Naive thymus-derived CD4-positive, alpha-beta T cell (primary cell): Measurements from ENCODE around the gene GRAMD1C. TPM values are rescaled to one million over a fixed set of nuclear protein-coding genes. Genes with fewer than 3 reads are reported as not detected.

ENCODE experiments used
- ATAC-seq: fragments of 150-1000 bp; cut with Tn5 transposase; 2 replicates; pipeline ENCODE4 v1.10.0; 2021; ENCODE audit warnings: mild to moderate bottlenecking, moderate library complexity
- CTCF ChIA-PET: fragments of 350-600 bp; sonication (Branson Sonifier 250); formaldehyde crosslinking; loops from one replicate; lab custom pipeline; 2021; ENCODE audit warnings: antibody characterized with exemption; lab: Charles Lee
- POLR2A ChIA-PET: fragments of 350-600 bp; sonication (Branson Sonifier 250); formaldehyde crosslinking; loops from one replicate; lab custom pipeline; 2021; ENCODE audit warnings: antibody characterized with exemption, inconsistent platforms; lab: Charles Lee
- DNase-seq, 9 donors: peaks; one replicate each; pipeline versions ENCODE4 v3.0.0 to v3.0.0-alpha.2; 2020 to 2022; ENCODE audit warnings: mixed read lengths in 1 of 9
- H3K27ac ChIP-seq: one replicate; pipeline ENCODE4 v1.7.0; 2013; ENCODE audit warnings: mild to moderate bottlenecking, low read depth, low read length, moderate library complexity
- H3K27me3 ChIP-seq, 2 donors: one replicate each; pipeline ENCODE4 v1.7.0; 2013; ENCODE audit warnings: low read length in 2 of 2, mild to moderate bottlenecking in 2 of 2, moderate library complexity in 2 of 2; ENCODE audit not compliant: control insufficient read depth in 2 of 2, insufficient read depth in 2 of 2
- H3K36me3 ChIP-seq, 3 experiments: 1 replicate in 2 of 3; 2 replicates in 1 of 3; pipeline ENCODE4 v1.7.0; 2013; ENCODE audit warnings: low read length in 3 of 3, mild to moderate bottlenecking in 3 of 3, moderate library complexity in 1 of 3; ENCODE audit not compliant: insufficient read depth in 3 of 3, control insufficient read depth in 2 of 3
- H3K4me1 ChIP-seq, 2 donors: one replicate each; pipeline ENCODE4 v1.7.0; 2013; ENCODE audit warnings: low read length in 2 of 2, mild to moderate bottlenecking in 2 of 2, moderate library complexity in 1 of 2; ENCODE audit not compliant: control insufficient read depth in 2 of 2, insufficient read depth in 2 of 2
- H3K4me3 ChIP-seq: 2 replicates; pipeline ENCODE4 v1.7.0; 2013; ENCODE audit warnings: mild to moderate bottlenecking, low read length
- H3K9me3 ChIP-seq, 3 experiments: 1 replicate in 2 of 3; 2 replicates in 1 of 3; pipeline ENCODE4 v1.7.0; 2013; ENCODE audit warnings: low read length in 3 of 3; ENCODE audit not compliant: control insufficient read depth in 2 of 3
- H3K27ac Mint-ChIP-seq, 9 donors: one replicate each; pipeline ENCODE4 v1.8.0; 2020 to 2022; ENCODE audit warnings: mixed read lengths in 9 of 9, mild to moderate bottlenecking in 8 of 9, moderate library complexity in 5 of 9, inconsistent platforms in 2 of 9
- H3K27me3 Mint-ChIP-seq, 5 donors: one replicate each; pipeline ENCODE4 v1.8.0; 2021 to 2022; ENCODE audit warnings: mixed read lengths in 5 of 5, mild to moderate bottlenecking in 1 of 5
- H3K36me3 Mint-ChIP-seq, 5 donors: one replicate each; pipeline ENCODE4 v1.8.0; 2020 to 2022; ENCODE audit warnings: mixed read lengths in 5 of 5, mild to moderate bottlenecking in 3 of 5, inconsistent platforms in 1 of 5
- H3K4me1 Mint-ChIP-seq, 7 donors: one replicate each; pipeline ENCODE4 v1.8.0; 2020 to 2022; ENCODE audit warnings: mixed read lengths in 7 of 7, mild to moderate bottlenecking in 3 of 7, inconsistent platforms in 1 of 7
- H3K4me3 Mint-ChIP-seq, 10 donors: one replicate each; pipeline ENCODE4 v1.8.0; 2020 to 2022; ENCODE audit warnings: mild to moderate bottlenecking in 10 of 10, mixed read lengths in 10 of 10, moderate library complexity in 6 of 10, inconsistent platforms in 2 of 10
- H3K9me3 Mint-ChIP-seq, 11 donors: one replicate each; pipeline ENCODE4 v1.8.0; 2020 to 2022; ENCODE audit warnings: mixed read lengths in 11 of 11, mild to moderate bottlenecking in 4 of 11, inconsistent platforms in 1 of 11, moderate library complexity in 1 of 11
- intact Hi-C, 2 donors: fragments of 100-400 bp; cut with micrococcal nuclease; formaldehyde crosslinking; loops; one replicate each; pipeline ENCODE4 v1.15.1; 2023
- polyA plus RNA-seq, 2 donors: library from polyadenylated mRNA; unstranded; fragments of 300-500 nt; fragmentation: Illumina TruSeq; gene quantifications; one replicate each; pipeline ENCODE4 v1.2.3, GENCODE V29; 2021
- total RNA-seq, 6 experiments: library from RNA in 5 of 6; stranded (reverse) in 5 of 6; gene quantifications; 1 replicate in 5 of 6; 2 replicates in 1 of 6; pipeline ENCODE4 v1.2.3 and lab custom pipeline; 2021 to 2026

The GRAMD1C gene
- total and polyA plus RNA-seq, 7 experiments from 2014 or later = 0.13 to 0.54 (median 0.27) TPM; not detected in 2

DNA sequence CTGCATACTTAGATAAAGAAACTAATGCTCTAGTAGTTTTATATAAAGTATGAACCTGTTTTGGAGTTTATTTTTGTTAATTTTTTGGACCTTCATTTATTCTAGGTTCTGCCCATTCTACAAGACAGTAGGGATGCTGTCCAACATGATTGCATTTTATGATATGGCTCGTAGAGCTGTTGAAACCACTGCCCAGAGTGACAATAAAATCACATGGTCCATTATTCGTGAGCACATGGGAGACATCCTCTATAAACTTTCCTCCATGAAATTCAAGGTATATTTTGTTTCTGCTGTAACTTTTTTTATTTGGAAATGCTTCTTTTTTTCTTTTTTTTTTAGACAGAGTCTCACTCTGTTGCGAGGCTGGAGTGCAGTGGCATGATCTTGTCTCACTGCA lies 33.3 kb upstream of the GRAMD1C start:
- H3K36me3 Mint-ChIP-seq = peaks cover 11 to 54% (median 25%) of the 10 kb centered on the region in 5 donors
- DNase-seq (no peak), ATAC-seq (no peak)
- ChIA-PET CTCF (no interaction called here), POLR2A (interaction anchor here (0.6 to 0.7 kb wide), 2 partner anchors 13 to 16 kb away, joined by 3 read pairs; no protein-coding TSS in a partner anchor)
- intact Hi-C loops = no loop called here
- Histone ChIP-seq H3K4me1 (no peaks in the 10 kb centered on the region), H3K36me3 (peaks cover 7 to 37% (median 8%) of the 10 kb centered on the region in 3 experiments), H3K4me3 (no peak overlapping the region), H3K9me3 (no peaks in the 10 kb centered on the region), H3K27me3 (no peaks in the 10 kb centered on the region), H3K27ac (no peak overlapping the region)
- H3K9me3 Mint-ChIP-seq = no peaks in the 10 kb centered on the region
- no peaks in the 10 kb centered on the region for H3K27me3 Mint-ChIP-seq
- H3K4me1 Mint-ChIP-seq = peaks cover 0 to 11% (median 0%) of the 10 kb centered on the region in 7 donors
- no peak overlapping the region for H3K27ac Mint-ChIP-seq
- H3K4me3 Mint-ChIP-seq = no peak overlapping the region

DNA sequence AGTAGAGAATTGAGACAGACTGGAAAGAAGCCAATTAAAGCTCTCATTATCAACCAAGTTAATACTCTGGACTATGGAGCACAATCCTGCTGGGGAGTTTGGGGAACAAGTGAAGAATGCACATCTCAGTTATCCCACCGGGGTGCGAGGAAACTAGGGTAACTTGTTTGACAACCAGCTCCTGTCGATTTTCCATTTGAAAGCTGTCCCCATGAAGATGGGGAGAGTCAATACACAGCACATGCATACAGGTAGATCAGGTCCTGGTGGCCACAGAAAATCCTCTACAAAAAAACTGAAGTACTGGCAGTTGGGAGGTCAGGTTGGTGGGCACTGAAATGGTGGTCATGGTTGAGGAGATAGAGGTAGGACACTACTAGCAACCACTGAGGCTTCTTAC lies 25.7 kb upstream of the GRAMD1C start:
- H3K27me3 Mint-ChIP-seq = no peaks in the 10 kb centered on the region
- ATAC-seq (no peak), DNase-seq (no peak)
- intact Hi-C loops = no loop called here
- POLR2A ChIA-PET = no interaction called here
- Histone ChIP-seq H3K27ac (no peak overlapping the region), H3K36me3 (peaks cover 0 to 3% (median 0%) of the 10 kb centered on the region in 3 experiments), H3K4me1 (no peaks in the 10 kb centered on the region), H3K4me3 (no peak overlapping the region), H3K27me3 (no peaks in the 10 kb centered on the region), H3K9me3 (no peaks in the 10 kb centered on the region)
- H3K27ac Mint-ChIP-seq = no peak overlapping the region
- no peak overlapping the region for H3K4me3 Mint-ChIP-seq
- H3K36me3 Mint-ChIP-seq = peaks cover 0 to 30% (median 11%) of the 10 kb centered on the region in 5 donors
- no peaks in the 10 kb centered on the region for H3K4me1 Mint-ChIP-seq
- no peaks in the 10 kb centered on the region for H3K9me3 Mint-ChIP-seq
- CTCF ChIA-PET = no interaction called here

DNA sequence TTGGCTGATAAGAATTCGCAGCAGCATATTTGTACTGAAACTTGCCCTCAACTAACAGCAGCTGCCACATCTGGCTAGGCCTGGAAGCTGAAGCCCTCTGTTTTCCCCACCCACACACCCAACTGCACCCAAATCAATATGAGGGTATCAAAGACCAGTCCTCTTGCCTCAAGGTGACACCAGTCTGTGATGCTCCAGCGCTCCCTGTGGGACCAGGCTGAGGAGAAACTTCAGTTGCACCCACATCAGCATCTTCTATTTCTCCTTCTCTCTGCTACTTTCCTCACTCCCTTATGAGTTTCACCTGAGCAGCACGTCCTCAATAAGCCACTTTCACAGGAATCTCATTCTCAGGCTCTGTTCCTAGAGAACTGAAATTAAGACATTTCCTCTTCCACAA lies 18.7 kb upstream of the GRAMD1C start:
- H3K4me3 Mint-ChIP-seq = no peak overlapping the region
- Histone ChIP-seq H3K36me3 (no peaks in the 10 kb centered on the region), H3K27me3 (no peaks in the 10 kb centered on the region), H3K4me3 (no peak overlapping the region), H3K4me1 (no peaks in the 10 kb centered on the region), H3K27ac (no peak overlapping the region), H3K9me3 (no peaks in the 10 kb centered on the region)
- intact Hi-C loops = no loop called here
- DNase-seq (no peak), ATAC-seq (no peak)
- H3K27ac Mint-ChIP-seq = no peak overlapping the region
- H3K27me3 Mint-ChIP-seq = no peaks in the 10 kb centered on the region
- POLR2A ChIA-PET = no interaction called here
- peaks cover 0 to 3% (median 0%) of the 10 kb centered on the region in 11 donors for H3K9me3 Mint-ChIP-seq
- H3K4me1 Mint-ChIP-seq = no peaks in the 10 kb centered on the region
- no peaks in the 10 kb centered on the region for H3K36me3 Mint-ChIP-seq
- CTCF ChIA-PET = no interaction called here

DNA sequence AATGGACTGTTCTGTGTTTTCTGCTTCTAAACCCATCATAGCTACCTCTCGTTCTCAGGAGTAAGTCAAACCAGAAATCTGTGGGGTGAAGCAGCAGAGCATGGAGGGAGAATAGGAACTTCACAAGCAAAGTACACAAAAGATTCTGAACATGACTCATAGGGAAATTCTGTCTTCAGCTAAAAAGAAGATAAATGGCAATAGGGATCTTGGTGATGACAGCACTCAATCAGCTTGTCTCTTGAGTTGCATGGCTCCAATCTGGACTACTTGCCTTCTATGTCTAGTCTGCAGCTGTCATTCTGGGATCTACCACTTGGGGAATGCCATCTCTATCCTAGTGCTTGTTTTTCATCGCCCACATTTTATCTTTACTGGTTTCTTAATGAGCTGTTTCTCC lies 13.5 kb upstream of the GRAMD1C start:
- H3K4me3 Mint-ChIP-seq = no peak overlapping the region
- no peak for ATAC-seq

DNA sequence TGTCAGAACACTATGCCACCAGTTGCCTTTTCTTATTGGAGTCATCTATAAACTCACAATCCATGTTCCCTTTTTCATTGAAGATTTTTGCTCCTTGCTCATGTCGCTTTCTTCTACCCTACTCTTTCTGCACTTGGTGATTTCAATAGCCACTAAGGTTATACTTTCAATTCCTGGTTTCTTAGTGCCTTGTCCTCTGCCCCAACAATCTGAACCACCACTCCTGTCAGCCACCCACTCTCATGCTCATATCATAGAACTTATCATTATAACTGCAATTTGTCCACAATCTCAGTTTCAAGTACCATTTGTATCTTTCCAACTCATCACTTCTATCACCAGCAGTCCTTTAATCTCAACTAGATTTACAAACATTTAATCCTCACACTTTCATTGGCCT lies 10.0 kb upstream of the GRAMD1C start:
- H3K4me3 ChIP-seq = no peak overlapping the region
- CTCF ChIA-PET = interaction anchor here (0.5 kb wide), 1 partner anchor 331 kb away, joined by 4 read pairs; no protein-coding TSS in a partner anchor
- peaks cover 0 to 5% (median 0%) of the 10 kb centered on the region in 3 experiments for H3K9me3 ChIP-seq
- no peaks in the 10 kb centered on the region for H3K4me1 ChIP-seq
- Mint-ChIP-seq H3K4me3 (no peak overlapping the region), H3K36me3 (peaks cover 0 to 6% (median 4%) of the 10 kb centered on the region in 5 donors), H3K4me1 (peaks cover 0 to 6% (median 0%) of the 10 kb centered on the region in 7 donors), H3K27me3 (no peaks in the 10 kb centered on the region), H3K9me3 (peaks cover 4 to 26% (median 10%) of the 10 kb centered on the region in 11 donors), H3K27ac (no peak overlapping the region)
- H3K27ac ChIP-seq = no peak overlapping the region
- POLR2A ChIA-PET = no interaction called here
- intact Hi-C loops = no loop called here
- H3K36me3 ChIP-seq = no peaks in the 10 kb centered on the region
- H3K27me3 ChIP-seq = no peaks in the 10 kb centered on the region
- no peak for ATAC-seq
- no peak for DNase-seq

More for the DNA sequence above, 13.5 kb upstream of the GRAMD1C start:
- no peaks in the 10 kb centered on the region for H3K27me3 ChIP-seq
- H3K36me3 ChIP-seq = no peaks in the 10 kb centered on the region
- no peaks in the 10 kb centered on the region for H3K9me3 ChIP-seq
- intact Hi-C loops = no loop called here
- H3K9me3 Mint-ChIP-seq = peaks cover 0 to 5% (median 0%) of the 10 kb centered on the region in 11 donors
- POLR2A ChIA-PET = no interaction called here
- H3K27me3 Mint-ChIP-seq = no peaks in the 10 kb centered on the region
- no peaks in the 10 kb centered on the region for H3K36me3 Mint-ChIP-seq
- CTCF ChIA-PET = interaction anchor here (0.7 kb wide), 1 partner anchor 736 kb away, joined by 3 read pairs; no protein-coding TSS in a partner anchor
- H3K4me1 Mint-ChIP-seq = peaks cover 0 to 2% (median 0%) of the 10 kb centered on the region in 7 donors
- H3K4me1 ChIP-seq = no peaks in the 10 kb centered on the region
- no peak overlapping the region for H3K27ac ChIP-seq
- no peak for DNase-seq
- H3K27ac Mint-ChIP-seq = no peak overlapping the region
- H3K4me3 ChIP-seq = no peak overlapping the region

DNA sequence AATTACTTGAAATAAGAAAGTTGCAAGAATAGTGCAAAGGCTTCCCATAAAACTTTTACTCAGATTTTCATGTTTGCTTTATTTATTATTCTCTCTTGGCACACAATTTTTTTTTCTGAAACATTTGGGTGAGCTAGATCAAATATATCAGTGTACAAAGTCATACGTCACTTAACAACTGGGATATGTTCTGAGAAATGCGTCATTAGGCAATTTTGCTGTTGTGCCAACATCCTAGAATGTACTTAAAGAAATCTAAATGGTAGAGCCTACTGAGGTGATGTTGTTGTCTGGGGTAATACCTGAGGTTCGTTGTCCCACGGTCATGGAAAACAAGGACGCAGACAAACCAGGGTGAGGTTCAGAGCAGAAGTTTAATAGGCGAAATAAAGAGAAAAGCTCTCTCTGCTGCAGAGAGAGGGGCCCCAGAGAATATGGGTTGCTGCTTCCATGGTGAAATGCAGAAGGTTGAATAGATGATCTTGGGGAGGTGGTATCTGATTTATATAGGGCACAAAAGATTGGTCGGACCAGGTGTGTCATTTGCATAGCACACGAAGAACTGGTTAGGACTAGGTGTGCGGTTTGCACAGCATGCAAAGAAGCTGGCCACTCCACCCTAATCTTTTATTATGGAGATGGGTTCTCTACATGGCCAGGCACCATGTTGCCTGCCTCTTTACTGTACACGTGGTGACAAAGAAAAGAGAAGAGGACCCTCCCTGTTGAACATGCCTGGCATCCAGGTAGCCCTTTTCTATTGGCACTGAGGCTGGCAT lies 8.8 kb upstream of the GRAMD1C start:
- DNase-seq (no peak), ATAC-seq (no peak)
- Histone ChIP-seq H3K27me3 (no peaks in the 10 kb centered on the region), H3K36me3 (no peaks in the 10 kb centered on the region), H3K27ac (no peak overlapping the region), H3K4me1 (no peaks in the 10 kb centered on the region), H3K9me3 (peaks cover 0 to 5% (median 0%) of the 10 kb centered on the region in 3 experiments), H3K4me3 (no peak overlapping the region)
- Mint-ChIP-seq H3K9me3 (peaks cover 4 to 26% (median 10%) of the 10 kb centered on the region in 11 donors), H3K36me3 (peaks cover 0 to 6% (median 4%) of the 10 kb centered on the region in 5 donors), H3K27me3 (no peaks in the 10 kb centered on the region), H3K4me1 (peaks cover 0 to 6% (median 0%) of the 10 kb centered on the region in 7 donors), H3K27ac (no peak overlapping the region), H3K4me3 (no peak overlapping the region)
- intact Hi-C loops = loop anchor here in 1 of 2 donors (10.0 kb wide), 1 partner anchor 1865 kb away; no protein-coding TSS in a partner anchor
- POLR2A ChIA-PET = no interaction called here
- CTCF ChIA-PET = interaction anchor here (1.0 kb wide), 1 partner anchor 535 kb away, joined by 3 read pairs; no protein-coding TSS in a partner anchor
